Testis (tissue), 2 donors: ENCODE measurements around the gene SLC16A9.

Experiments
- POLR2A ChIP-seq: fragments of 450-650 bp; IDR thresholded peaks from one replicate; pipeline ENCODE4 v1.6.1; 2017; ENCODE audit warnings: antibody characterized with exemption, mild to moderate bottlenecking, moderate library complexity
- TF ChIP-seq, protein P1 (sequence below), 3 experiments: fragments of 450-650 bp in 2 of 3; fragments of 200-600 bp in 1 of 3; sonication (generic) in 1 of 3; IDR thresholded peaks; one replicate each; pipeline ENCODE4 v1.5.1; 2016 to 2019; ENCODE audit warnings: antibody characterized with exemption in 3 of 3, mild to moderate bottlenecking in 2 of 3, moderate library complexity in 1 of 3

GRCh38 chr10:59734014-59734462 lies 24.4 kb upstream of the SLC16A9 start:
- TF ChIP-seq, protein P1, sequence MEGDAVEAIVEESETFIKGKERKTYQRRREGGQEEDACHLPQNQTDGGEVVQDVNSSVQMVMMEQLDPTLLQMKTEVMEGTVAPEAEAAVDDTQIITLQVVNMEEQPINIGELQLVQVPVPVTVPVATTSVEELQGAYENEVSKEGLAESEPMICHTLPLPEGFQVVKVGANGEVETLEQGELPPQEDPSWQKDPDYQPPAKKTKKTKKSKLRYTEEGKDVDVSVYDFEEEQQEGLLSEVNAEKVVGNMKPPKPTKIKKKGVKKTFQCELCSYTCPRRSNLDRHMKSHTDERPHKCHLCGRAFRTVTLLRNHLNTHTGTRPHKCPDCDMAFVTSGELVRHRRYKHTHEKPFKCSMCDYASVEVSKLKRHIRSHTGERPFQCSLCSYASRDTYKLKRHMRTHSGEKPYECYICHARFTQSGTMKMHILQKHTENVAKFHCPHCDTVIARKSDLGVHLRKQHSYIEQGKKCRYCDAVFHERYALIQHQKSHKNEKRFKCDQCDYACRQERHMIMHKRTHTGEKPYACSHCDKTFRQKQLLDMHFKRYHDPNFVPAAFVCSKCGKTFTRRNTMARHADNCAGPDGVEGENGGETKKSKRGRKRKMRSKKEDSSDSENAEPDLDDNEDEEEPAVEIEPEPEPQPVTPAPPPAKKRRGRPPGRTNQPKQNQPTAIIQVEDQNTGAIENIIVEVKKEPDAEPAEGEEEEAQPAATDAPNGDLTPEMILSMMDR (IDR thresholded peaks at IDR 0.05): no peak
- TF ChIP-seq POLR2A: no peak
